IPS-18c (cell line): ENCODE results near the gene IGDCC3.

Experiments
- H3K4me3 ChIP-seq: 2 replicates; pipeline ENCODE4 v1.7.0; 2013; ENCODE audit warnings: low read depth, mild to moderate bottlenecking, low read length, moderate library complexity; ENCODE audit not compliant: insufficient read depth
- H3K9me3 ChIP-seq: one replicate; pipeline ENCODE4 v1.6.1; 2013; ENCODE audit warnings: mild to moderate bottlenecking, low read length, moderate library complexity; ENCODE audit not compliant: control insufficient read depth, insufficient read depth

IGDCC3 gene

DNA sequence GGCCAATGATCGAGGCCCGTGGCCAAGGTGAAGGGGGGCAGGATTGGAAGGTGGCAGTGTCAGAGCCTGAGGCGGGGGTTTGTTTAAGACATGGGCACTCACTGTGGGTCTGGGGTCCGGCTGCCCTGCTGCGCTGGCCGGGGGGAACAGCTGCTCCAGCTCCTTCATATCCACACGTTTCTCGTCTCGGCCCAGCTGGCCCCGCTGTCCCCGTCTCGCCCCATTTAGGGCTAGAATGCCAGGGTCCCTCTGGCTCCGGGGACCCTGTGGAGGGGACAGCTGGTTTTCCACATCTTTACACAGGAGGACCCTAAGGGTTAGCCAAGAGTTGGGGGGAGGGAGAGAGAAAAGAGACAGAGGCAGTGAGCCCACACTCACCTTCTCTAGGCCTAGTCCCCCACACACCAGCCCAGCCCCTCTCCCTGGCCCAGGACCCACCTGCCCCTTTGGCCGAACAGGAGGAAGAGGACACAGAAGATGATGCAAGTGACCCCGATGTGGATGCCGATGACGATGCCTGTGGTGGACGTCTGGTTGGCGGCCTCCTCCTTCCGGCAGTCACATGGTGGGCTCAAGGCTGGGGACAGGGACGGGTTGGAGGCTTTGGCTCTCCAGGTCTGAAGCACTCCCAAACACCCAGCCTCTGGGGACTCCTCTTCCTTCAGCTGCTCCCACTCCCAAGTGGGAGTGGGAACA lies 48.4 kb downstream of the IGDCC3 start:
- H3K4me3 ChIP-seq, result no peak overlapping the region
- peaks cover 2% of the 10 kb centered on the region for H3K9me3 ChIP-seq

GRCh38 chr15:65328506-65329287 lies 49.1 kb downstream of the IGDCC3 start:
- Histone ChIP-seq H3K9me3 (peaks cover 2% of the 10 kb centered on the region), H3K4me3 (no peak overlapping the region)

GRCh38 chr15:65327651-65328393 lies 50.0 kb downstream of the IGDCC3 start:
- Histone ChIP-seq H3K9me3 (peaks cover 2% of the 10 kb centered on the region), H3K4me3 (no peak overlapping the region)

DNA sequence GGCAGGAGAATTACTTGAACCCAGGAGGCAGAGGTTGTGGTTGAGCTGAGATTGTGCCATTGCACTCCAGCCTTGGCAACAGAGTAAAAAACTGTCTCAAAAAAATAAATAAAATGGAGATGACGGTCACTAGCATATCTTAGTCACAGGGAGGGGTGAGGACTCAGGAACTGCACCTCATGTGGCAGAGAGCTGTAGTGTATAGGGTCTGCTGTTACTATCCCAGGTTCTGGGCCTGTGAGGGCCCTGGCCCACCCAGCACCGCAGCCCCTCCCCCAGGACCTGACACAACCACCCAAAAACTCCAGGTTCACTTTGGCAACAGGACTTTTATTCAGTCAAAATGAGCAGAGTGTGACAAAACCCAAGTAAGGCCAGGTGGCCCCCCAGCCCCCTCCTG lies 51.0 kb downstream of the IGDCC3 start:
- no peak overlapping the region for H3K4me3 ChIP-seq

GRCh38 chr15:65326117-65326526 lies 51.7 kb downstream of the IGDCC3 start:
- no peak overlapping the region for H3K4me3 ChIP-seq
- peaks cover 2% of the 10 kb centered on the region for H3K9me3 ChIP-seq

More for the DNA sequence above, 51.0 kb downstream of the IGDCC3 start:
- peaks cover 2% of the 10 kb centered on the region for H3K9me3 ChIP-seq

- Histone ChIP-seq H3K9me3 (peaks cover 2% of the 10 kb centered on the region), H3K4me3 (no peak overlapping the region)
Measured at GRCh38 chr15:65323071-65323511, 54.7 kb downstream of the IGDCC3 start.

DNA sequence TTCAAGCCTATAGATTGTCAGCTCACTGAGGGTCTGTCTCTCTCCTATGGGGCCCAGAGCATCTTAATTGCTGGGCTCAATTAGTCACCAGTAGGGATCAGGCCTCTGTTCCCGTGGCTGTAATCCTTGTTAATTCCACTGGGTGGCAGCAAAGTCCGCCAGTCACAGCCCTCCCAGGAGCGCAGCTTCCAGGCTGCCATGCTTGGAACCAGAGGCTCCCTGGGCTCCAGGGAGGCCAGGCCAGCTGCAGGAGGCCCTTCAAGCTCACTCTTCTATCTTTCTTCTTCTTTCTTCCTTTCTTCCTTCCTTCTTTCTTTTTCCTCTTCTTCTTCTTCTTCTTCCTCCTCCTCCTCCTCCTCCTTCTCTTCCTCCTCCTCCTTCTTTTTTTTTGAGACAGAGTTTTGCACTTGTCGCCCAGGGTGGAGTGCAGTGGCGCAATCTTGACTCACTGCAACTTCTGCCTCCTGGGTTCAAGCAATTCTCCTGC lies 58.9 kb downstream of the IGDCC3 start:
- H3K4me3 ChIP-seq, result no peak overlapping the region
- no peaks in the 10 kb centered on the region for H3K9me3 ChIP-seq

DNA sequence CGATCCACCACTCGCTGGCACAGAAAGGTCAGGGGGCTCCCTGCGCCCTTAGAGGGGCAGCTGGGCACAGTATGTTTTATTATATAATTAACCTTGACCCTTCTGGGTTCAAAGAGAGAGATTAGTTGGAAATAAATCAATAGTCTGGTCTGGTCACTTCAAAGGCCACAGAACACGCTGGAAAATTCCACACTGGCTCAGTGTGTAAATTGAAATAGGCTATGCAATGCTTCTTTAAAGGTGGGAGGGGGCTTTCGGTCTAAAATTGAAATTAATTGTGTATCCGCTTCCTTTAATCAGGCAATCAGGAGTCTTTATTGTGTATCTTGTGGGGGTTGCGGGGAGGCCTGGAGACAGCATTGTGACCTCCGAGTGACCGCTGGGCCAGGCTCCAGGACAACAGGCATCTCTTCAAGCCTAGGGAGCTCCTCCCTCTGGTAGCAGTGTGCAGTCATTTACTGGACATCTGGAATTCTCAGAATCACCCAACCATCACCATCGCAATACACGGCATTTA lies 65.3 kb downstream of the IGDCC3 start:
- no peak overlapping the region for H3K4me3 ChIP-seq
- no peaks in the 10 kb centered on the region for H3K9me3 ChIP-seq

DNA sequence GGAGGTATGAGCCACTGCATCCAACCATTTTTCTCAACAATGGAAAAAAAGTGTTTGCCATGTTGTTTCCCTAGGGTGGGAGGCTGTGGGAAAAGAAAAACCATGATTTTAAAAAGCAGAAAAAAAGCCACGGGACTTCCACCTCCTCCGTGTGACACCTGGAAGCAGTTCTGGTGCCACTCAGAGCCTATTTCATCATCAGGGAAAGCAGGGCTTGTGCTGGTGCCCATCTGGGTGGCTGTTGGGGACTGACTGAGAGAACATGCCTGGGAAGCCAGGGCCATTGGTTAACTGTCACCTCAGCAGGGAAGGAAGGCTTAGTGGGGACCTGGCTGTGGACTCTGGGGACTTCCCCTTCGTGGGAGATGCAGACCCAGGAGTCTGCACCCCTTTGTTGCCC lies 66.0 kb downstream of the IGDCC3 start:
- no peak overlapping the region for H3K4me3 ChIP-seq
- H3K9me3 ChIP-seq, result no peaks in the 10 kb centered on the region

DNA sequence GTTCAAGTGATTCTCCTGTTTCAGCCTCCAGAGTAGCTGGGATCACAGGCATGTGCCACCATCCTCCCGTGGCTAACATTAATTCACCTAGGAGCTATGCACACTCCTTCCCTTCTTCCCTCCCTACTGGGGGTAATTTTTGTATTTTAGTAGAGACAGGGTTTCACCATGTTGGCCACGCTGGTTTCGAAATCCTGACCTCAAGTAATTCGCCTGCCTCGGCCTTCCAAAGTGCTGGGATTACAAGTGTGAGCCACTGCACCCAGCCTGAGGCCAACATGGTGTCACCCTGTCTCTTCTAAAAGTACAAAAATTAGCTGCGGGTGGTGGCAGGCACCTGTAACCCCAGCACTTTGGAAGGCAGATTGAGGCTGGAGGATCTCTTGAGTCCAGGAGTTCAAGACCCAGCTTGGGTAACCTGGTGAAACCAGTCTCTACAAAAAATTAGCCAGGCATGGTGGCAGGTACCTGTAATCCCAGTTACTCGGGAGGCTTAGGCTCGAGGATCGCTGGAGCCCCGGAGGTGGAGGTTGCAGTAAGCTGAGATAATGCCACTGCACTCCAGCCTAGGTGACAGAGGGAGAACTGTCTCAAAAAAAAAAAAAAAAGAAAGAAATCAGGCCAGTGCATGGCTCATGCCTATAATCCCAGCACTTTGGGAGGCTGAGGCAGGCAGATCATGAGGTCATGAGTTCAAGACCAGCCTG lies 67.2 kb downstream of the IGDCC3 start:
- Histone ChIP-seq H3K9me3 (no peaks in the 10 kb centered on the region), H3K4me3 (no peak overlapping the region)

DNA sequence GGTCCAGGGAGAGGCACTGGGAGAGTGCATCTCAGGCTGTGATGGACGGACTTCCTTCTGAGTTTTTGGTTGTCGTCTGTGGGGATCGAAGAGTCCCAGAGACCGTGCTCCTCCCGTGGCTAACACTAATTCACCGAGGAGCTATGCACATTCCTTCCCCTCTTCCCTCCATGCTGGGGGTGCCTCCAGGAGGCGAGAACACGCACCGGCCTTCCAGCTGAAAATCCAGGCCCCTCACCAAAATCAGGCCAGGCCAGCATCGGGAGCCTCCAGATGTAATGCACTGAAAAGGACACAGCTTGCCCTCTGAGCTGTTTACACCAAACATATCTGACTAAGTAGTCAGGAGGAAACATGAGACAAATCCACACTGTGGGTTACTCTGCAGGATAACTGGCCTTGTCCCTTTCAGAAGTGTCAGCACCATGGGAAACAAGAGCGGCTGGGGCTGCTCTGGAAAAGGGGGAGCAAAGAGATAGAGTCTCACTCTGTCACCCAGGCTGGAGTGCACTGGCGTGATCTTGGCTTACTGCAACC lies 67.9 kb downstream of the IGDCC3 start:
- H3K9me3 ChIP-seq, result no peaks in the 10 kb centered on the region
- H3K4me3 ChIP-seq, result no peak overlapping the region

DNA sequence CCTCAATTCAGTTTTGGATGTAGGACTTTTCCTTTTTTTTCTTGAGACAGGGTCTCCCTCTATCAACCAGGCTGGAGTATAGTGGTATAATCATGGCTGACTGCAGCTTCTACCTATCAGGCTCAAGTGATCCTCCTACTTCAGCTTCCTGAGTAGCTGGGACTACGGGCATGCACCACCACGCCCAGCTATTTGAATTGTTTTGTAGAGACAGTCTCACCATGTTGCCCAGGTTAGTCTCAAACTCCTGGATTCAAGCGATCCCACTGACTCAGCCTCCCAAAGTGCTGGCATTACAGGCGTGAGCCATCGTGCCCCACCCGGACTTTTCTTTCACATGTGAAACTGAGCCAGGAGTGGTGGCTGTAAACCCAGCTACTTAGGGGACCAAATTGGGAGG lies 69.8 kb downstream of the IGDCC3 start:
- H3K4me3 ChIP-seq, result no peak overlapping the region
- H3K9me3 ChIP-seq, result no peaks in the 10 kb centered on the region

GRCh38 chr15:65306551-65306950 lies 71.3 kb downstream of the IGDCC3 start:
- Histone ChIP-seq H3K4me3 (no peak overlapping the region), H3K9me3 (no peaks in the 10 kb centered on the region)

DNA sequence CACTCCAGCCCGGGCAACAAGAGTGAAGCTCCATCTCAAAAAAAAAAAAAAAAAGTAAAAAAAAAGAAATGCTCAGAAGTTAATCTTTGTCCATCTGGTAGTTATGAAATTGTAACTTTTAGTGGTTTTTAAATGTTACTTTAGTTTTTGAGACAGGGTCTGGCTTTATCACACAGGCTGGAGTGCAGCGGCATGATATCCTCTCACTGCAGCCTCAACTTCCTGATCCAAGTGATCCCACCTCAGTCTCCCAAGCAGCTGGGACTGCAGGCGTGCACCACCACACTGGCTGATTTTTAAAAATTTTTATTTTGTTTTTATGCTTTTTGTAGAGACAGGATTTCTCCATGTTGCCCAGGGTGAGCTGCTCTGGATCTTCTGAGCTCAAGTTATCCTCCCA lies 72.0 kb downstream of the IGDCC3 start:
- Histone ChIP-seq H3K4me3 (no peak overlapping the region), H3K9me3 (no peaks in the 10 kb centered on the region)

GRCh38 chr15:65305150-65305758 lies 72.5 kb downstream of the IGDCC3 start:
- Histone ChIP-seq H3K4me3 (no peak overlapping the region), H3K9me3 (no peaks in the 10 kb centered on the region)

DNA sequence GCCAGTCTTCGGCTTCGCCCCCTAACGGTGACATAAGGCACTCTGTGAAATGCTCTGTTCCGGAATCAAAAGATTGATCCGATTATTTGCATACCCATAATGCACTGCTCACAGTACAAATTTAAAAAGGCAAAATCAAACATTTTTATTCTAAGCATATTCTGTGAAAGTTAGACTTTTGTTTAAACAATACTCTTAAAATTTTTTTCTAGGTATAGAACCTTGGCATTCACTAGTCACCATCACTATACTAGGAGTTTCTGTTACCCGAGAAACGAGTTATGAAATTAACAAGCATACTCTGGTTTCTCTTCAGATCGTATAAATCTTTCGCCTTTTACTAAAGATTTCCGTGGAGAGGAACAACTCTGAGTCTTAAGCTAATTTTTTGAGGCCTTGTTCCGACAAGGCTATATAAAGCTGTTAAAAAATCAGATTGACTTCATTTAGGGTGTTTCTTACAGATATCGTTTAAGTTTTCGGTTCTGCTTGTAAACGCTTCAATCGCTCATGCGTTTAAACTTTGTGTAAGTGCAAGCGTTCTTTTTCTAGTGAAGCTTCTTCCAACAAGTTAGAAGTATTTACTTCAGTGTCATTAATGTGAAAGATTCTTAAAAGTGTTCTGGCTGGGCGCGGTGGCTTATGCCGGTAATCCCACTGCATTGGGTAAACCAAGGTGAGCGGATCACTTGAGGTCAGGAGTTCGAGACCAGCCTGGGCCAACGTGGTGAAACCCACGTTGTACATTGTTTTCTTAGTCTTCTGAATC lies 73.2 kb downstream of the IGDCC3 start, which contains the start of gene RNU5B-1:
TSS of gene RNU5B-1 (plus strand) at position 297 of the 769 bp plus-strand sequence.
- peak within 1 kb of the TSS; percentile 29 for H3K4me3 ChIP-seq
- no peaks in the 10 kb centered on the region for H3K9me3 ChIP-seq
